Left lung (tissue), 10 donors: ENCODE measurements around the gene NTM. TPM values are rescaled to one million over a fixed set of nuclear protein-coding genes. Genes with fewer than 3 reads are reported as not detected.

Source experiments
- ATAC-seq: fragments of 200-7000 bp; cut with Tn5 transposase; one replicate; pipeline ENCODE4 v1.9.1; 2020; ENCODE audit warnings: moderate library complexity
- DNase-seq, 4 donors: peaks; one replicate each; pipeline ENCODE4 v3.0.0-alpha.2; 2013 to 2020
- H3K27ac ChIP-seq, 2 donors: fragments of 200-600 bp; sonication (generic) in 1 of 2; one replicate each; pipeline versions ENCODE4 v1.5.0 to v1.8.0; 2020 to 2021
- H3K27me3 ChIP-seq, 2 donors: fragments of 200-600 bp; sonication (generic) in 1 of 2; one replicate each; pipeline versions ENCODE4 v1.5.0 to v1.8.0; 2020 to 2021
- H3K36me3 ChIP-seq, 2 donors: fragments of 200-600 bp; sonication (generic) in 1 of 2; one replicate each; pipeline versions ENCODE4 v1.5.0 to v1.8.0; 2020 to 2021
- H3K4me1 ChIP-seq, 2 donors: fragments of 200-600 bp; one replicate each; pipeline ENCODE4 v1.8.0; 2021
- H3K4me3 ChIP-seq, 2 donors: fragments of 200-600 bp; sonication (generic) in 1 of 2; one replicate each; pipeline versions ENCODE4 v1.5.0 to v1.8.0; 2020 to 2021; ENCODE audit warnings: mild to moderate bottlenecking in 1 of 2
- H3K9me3 ChIP-seq, 2 donors: fragments of 200-600 bp; sonication (generic) in 1 of 2; one replicate each; pipeline versions ENCODE4 v1.5.0 to v1.8.0; 2020 to 2021
- CTCF ChIP-seq, 2 donors: fragments of 200-600 bp; sonication (generic) in 1 of 2; IDR thresholded peaks; one replicate each; pipeline versions ENCODE4 v1.5.0 to v1.8.0; 2021; ENCODE audit warnings: antibody characterized with exemption in 2 of 2
- intact Hi-C, 2 donors: fragments of 100-400 bp; cut with DNase I; formaldehyde crosslinking; loops; one replicate each; pipeline versions ENCODE4 v1.11.2 to v1.14.2; 2022
- polyA plus RNA-seq, 6 donors: library from polyadenylated mRNA; unstranded; fragments of 120-200 nt; gene quantifications; one replicate each; pipeline ENCODE4 v1.2.1, GENCODE V29; 2013; ENCODE audit not compliant: insufficient read length in 6 of 6
- total RNA-seq, 2 donors: library from RNA; stranded (reverse); fragmentation: NEBNext Ultra II Directional; extraction: Animal tissue kit (Norgen Biotek cat#: 25700); gene quantifications; one replicate each; pipeline ENCODE4 v1.2.1, GENCODE V29; 2021
- donor health status: DM: no; HTN: yes; CAD: no.
- donor health status: DM: no; HTN: no; CAD: no.

Gene NTM
- total and polyA plus RNA-seq, 8 donors: 9.5 to 31.0 (median 21.1) TPM

GRCh38 chr11:131807876-131808275 is 437.5 kb downstream of the NTM start:
- Histone ChIP-seq H3K9me3 (no peaks in the 10 kb centered on the region), H3K27ac (no peak overlapping the region), H3K4me1 (no peaks in the 10 kb centered on the region), H3K36me3 (no peaks in the 10 kb centered on the region), H3K4me3 (no peak overlapping the region), H3K27me3 (peaks cover 0 to 8% of the 10 kb centered on the region in 2 donors)
- DNase-seq: no peak
- no peak for TF ChIP-seq CTCF (IDR thresholded peaks at IDR 0.05)
- ATAC-seq: no peak
- intact Hi-C loops: no loop called here

GRCh38 chr11:131808470-131808869 is 438.1 kb downstream of the NTM start:
- no peak overlapping the region for H3K4me3 ChIP-seq
- ATAC-seq: no peak
- no peak for TF ChIP-seq CTCF (IDR thresholded peaks at IDR 0.05)
- DNase-seq: no peak
- H3K27me3 ChIP-seq: peaks cover 0 to 8% of the 10 kb centered on the region in 2 donors
- intact Hi-C loops: no loop called here
- no peaks in the 10 kb centered on the region for H3K36me3 ChIP-seq
- H3K4me1 ChIP-seq: no peaks in the 10 kb centered on the region
- H3K27ac ChIP-seq: no peak overlapping the region
- no peaks in the 10 kb centered on the region for H3K9me3 ChIP-seq

GRCh38 chr11:131809203-131809918 is 438.9 kb downstream of the NTM start:
- no peak for TF ChIP-seq CTCF (IDR thresholded peaks at IDR 0.05)
- intact Hi-C loops: no loop called here
- no peaks in the 10 kb centered on the region for H3K4me1 ChIP-seq
- DNase-seq (peak in 2 of 4 donors; percentile 38 to 53), ATAC-seq (no peak)
- no peak overlapping the region for H3K27ac ChIP-seq
- H3K9me3 ChIP-seq: no peaks in the 10 kb centered on the region
- no peaks in the 10 kb centered on the region for H3K36me3 ChIP-seq
- H3K27me3 ChIP-seq: peaks cover 0 to 8% of the 10 kb centered on the region in 2 donors
- no peak overlapping the region for H3K4me3 ChIP-seq

- ATAC-seq (no peak), DNase-seq (no peak)
- Histone ChIP-seq H3K27me3 (peaks cover 0 to 8% of the 10 kb centered on the region in 2 donors), H3K4me3 (no peak overlapping the region), H3K9me3 (no peaks in the 10 kb centered on the region), H3K27ac (no peak overlapping the region), H3K4me1 (no peaks in the 10 kb centered on the region), H3K36me3 (no peaks in the 10 kb centered on the region)
- intact Hi-C loops: no loop called here
- no peak for TF ChIP-seq CTCF (IDR thresholded peaks at IDR 0.05)
These were observed 440.1 kb downstream of the NTM start for GRCh38 chr11:131810541-131810940.

- Histone ChIP-seq H3K27ac (no peak overlapping the region), H3K9me3 (no peaks in the 10 kb centered on the region), H3K36me3 (no peaks in the 10 kb centered on the region), H3K4me3 (no peak overlapping the region), H3K27me3 (peaks cover 0 to 8% of the 10 kb centered on the region in 2 donors), H3K4me1 (no peaks in the 10 kb centered on the region)
- intact Hi-C loops: no loop called here
- ATAC-seq: no peak
- TF ChIP-seq CTCF (IDR thresholded peaks at IDR 0.05): no peak
- no peak for DNase-seq
These were observed 441.0 kb downstream of the NTM start for GRCh38 chr11:131811383-131811782.
